ENCODE data around the gene SEC31B. TPM values are rescaled to one million over a fixed set of nuclear protein-coding genes. Genes with fewer than 3 reads are reported as not detected.

The SEC31B gene
- total RNA-seq, 1 experiment from 2014 or later: 6.3 TPM

GRCh38 chr10:100487529-100487928 lies 32.1 kb downstream of the SEC31B start:
- no peak for DNase-seq
- Histone ChIP-seq H3K27ac (ENCODE audit: insufficient read length, low read depth, low read length) (no peak overlapping the region), H3T11ph (ENCODE audit: low read length) (no peak overlapping the region), H3K79me1 (ENCODE audit: insufficient read depth, low read depth, low read length, poor library complexity, severe bottlenecking) (no peaks in the 10 kb centered on the region), H3K9ac (ENCODE audit: extremely low read depth, insufficient read length, low read length) (no peak overlapping the region), H3K79me2 (ENCODE audit: insufficient read depth, low read length) (no peaks in the 10 kb centered on the region), H4K91ac (ENCODE audit: insufficient read length, low read depth, low read length) (no peak overlapping the region), H3K27me3 (ENCODE audit: insufficient read depth, low read length) (peaks cover 58% of the 10 kb centered on the region), H3K9me3 (ENCODE audit: control insufficient read depth, low read depth, low read length) (no peaks in the 10 kb centered on the region), H2BK5ac (ENCODE audit: insufficient read length, low read length) (no peak overlapping the region), H3K23ac (ENCODE audit: insufficient read length, low read depth, low read length) (no peak overlapping the region), H2BK15ac (ENCODE audit: low read depth, low read length) (no peak overlapping the region), H3K56ac (ENCODE audit: insufficient read length, low read depth, low read length) (no peak overlapping the region), H3K4me2 (ENCODE audit: insufficient read depth, insufficient read length, low read length) (no peak overlapping the region), H2AK5ac (ENCODE audit: insufficient read length, low read length) (no peak overlapping the region), H3K4me1 (ENCODE audit: insufficient read depth, low read length) (peaks cover 7% of the 10 kb centered on the region), H2AFZ (ENCODE audit: low read length) (no peak overlapping the region), H2BK20ac (ENCODE audit: low read depth, low read length, poor library complexity, severe bottlenecking) (no peak overlapping the region), H4K20me1 (ENCODE audit: control insufficient read depth, insufficient read depth, insufficient read length) (no peaks in the 10 kb centered on the region), H3K18ac (ENCODE audit: insufficient read length, low read depth, low read length) (no peak overlapping the region), H3K23me2 (ENCODE audit: insufficient read length, low read depth, low read length, poor library complexity, severe bottlenecking) (no peaks in the 10 kb centered on the region), H3K4ac (ENCODE audit: low read depth, low read length) (no peak overlapping the region), H4K5ac (ENCODE audit: insufficient read length, low read depth, low read length) (no peak overlapping the region), H4K8ac (replicated peaks; ENCODE audit: insufficient read length, low read depth, low read length) (no peak overlapping the region), H2BK120ac (ENCODE audit: low read depth, low read length, poor library complexity, severe bottlenecking) (no peak overlapping the region), H2BK12ac (ENCODE audit: insufficient read length, low read depth, low read length) (no peak overlapping the region), H3K14ac (ENCODE audit: insufficient read depth, low read length) (no peak overlapping the region)
- H3K27me3 Mint-ChIP-seq (ENCODE audit: low read depth): peaks cover 95% of the 10 kb centered on the region
- peaks cover 8 to 25% (median 19%) of the 10 kb centered on the region in 3 experiments for H3K36me3 Mint-ChIP-seq (ENCODE audit: insufficient read depth in 1 of 3, low read depth in 3 of 3)
- no CpG with 5 or more reads among the region's 6 CpGs for WGBS (ENCODE audit: extremely low coverage, insufficient read length, low lambda C conversion rate)
- no peak overlapping the region for H3K4me3 Mint-ChIP-seq
- H3K4me1 Mint-ChIP-seq: peaks cover 46% of the 10 kb centered on the region in 2 experiments
- H3K27ac Mint-ChIP-seq: no peak overlapping the region
- H3K9me3 Mint-ChIP-seq: peaks cover 0 to 3% of the 10 kb centered on the region in 2 experiments; a peak in 2 of 5 replicates
- TF ChIP-seq CTCF (conservative IDR thresholded peaks at IDR 0.05): no peak
